ENCODE results near the gene NEAT1. TPM values are rescaled to one million over a fixed set of nuclear protein-coding genes. Genes with fewer than 3 reads are reported as not detected.
A peak's percentile ranks its signal among the peaks of the same experiment; 100 is the strongest.

Gene NEAT1
- total and polyA plus RNA-seq, 2 experiments from 2014 or later: 50.7 to 74.3 TPM

DNA sequence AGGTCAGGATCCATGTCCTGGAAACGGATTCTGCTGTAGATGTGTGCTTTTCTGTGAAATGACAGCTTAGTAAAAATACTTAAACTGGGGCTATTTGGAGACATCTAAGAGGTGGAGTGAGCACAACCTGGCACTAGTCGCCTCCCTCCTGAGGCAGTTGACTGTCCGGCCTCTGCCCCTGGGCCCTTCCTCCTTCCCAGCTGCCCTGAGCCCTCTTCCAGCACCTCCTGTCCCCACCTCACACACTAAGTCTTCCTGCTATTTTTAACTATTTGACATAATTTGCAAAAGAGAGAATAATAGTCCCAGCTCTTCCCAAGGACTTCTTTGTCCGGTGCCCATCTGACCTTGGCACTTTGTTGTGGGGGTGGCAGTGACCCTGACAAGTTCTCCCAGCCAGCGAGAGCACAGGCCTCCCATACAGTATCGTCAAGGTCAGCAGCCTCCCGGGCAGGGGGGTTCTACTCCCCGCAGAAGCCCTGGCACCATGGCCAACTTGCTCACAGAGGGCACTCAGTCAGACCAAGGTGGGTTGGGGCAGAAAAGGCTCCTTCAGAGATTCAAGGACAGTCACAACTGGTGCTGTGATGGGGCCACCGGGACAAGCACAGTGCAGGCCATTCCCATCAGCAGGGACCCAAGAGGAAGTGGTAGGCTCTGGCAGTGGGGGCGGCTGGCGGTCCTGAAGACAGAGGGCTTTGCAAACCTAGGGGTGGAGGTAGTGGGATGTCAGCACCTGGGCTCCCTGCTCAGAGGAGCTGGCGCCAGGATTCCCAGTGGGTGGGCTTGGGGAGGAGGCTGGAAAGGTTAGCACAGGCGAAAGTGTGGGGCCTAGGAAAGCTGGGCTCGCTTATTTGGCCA, 5.5 kb upstream of the NEAT1 start:
- Histone ChIP-seq H3K9me2 (ENCODE audit: insufficient read depth) (no peaks in the 10 kb centered on the region), H3K4me3 (peak overlapping the region; percentile 64), H3K27ac (peak overlapping the region; percentile 100), H3K79me2 (ENCODE audit: insufficient read depth) (peaks cover 82% of the 10 kb centered on the region), H2AFZ (no peak overlapping the region), H3F3A (ENCODE audit: insufficient read depth) (peaks cover 54% of the 10 kb centered on the region), H3K9me3 (ENCODE audit: low read depth) (no peaks in the 10 kb centered on the region), H3K9ac (peak overlapping the region; percentile 100), H3K27me3 (replicated peaks; ENCODE audit: insufficient read depth) (no peaks in the 10 kb centered on the region), H3K4me1 (ENCODE audit: insufficient read depth) (peaks cover 52% of the 10 kb centered on the region), H4K20me1 (ENCODE audit: insufficient read depth) (no peaks in the 10 kb centered on the region), H3K4me2 (ENCODE audit: unreplicated experiment) (peak overlapping the region; percentile 72), H3K36me3 (ENCODE audit: low read depth) (0 out of 2 replicates have a peak, but pooled peaks cover 4% of the 10 kb centered on the region)
- DNase-seq: peak; percentile 52
- in situ Hi-C loops (cut with MboI): no loop called here
- 33 to 34% methylated on average over 14 of the region's 14 CpGs for WGBS, 2 experiments (ENCODE audit: low coverage in 1 of 2, low lambda C conversion rate in 2 of 2, missing lambda C conversion rate in 2 of 2)
- TF ChIP-seq EZH2 (IDR thresholded peaks at IDR 0.05; ENCODE audit: insufficient read depth, poor library complexity, severe bottlenecking) (no peak), EZH2phosphoT487 (IDR thresholded peaks at IDR 0.05; ENCODE audit: insufficient read depth, low read depth) (no peak)

DNA sequence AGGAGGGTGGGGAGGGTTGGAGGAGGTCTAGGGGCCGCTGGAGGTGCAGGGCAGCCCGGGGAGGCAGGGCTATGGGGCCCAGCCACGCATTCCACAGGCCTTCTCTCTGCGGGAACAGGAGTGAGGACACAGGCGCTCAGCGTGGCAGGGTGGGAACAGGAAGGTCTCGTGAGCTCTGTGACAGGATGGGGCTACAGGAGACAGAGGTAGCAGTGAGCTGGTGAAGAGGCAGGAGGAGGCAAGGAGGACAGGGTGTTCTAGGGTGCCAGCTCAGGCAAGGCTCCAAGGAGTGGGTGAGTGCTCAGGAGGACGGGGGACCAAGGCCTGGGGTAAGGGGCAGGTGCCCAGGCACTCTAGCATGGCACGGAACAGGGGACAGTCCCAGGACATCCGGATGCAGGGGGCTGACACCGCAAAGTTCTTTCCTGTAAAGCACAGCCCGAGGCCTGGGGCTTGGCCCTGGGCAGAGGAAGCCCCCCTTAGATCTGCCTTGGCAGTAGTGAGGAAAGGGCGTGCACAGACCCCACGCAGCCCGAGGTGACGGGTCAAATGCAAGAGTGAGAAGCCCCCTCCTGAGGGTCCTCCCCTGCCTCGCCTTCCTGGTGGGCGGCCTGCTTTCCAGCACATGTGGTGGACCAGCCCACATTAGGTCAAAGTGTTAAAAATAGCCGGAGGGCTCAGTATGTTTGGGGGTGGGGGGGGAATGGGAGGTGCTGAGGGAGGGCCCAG, 4.7 kb upstream of the NEAT1 start:
- peak overlapping the region; percentile 100 for H3K9ac ChIP-seq
- H3K4me1 ChIP-seq (ENCODE audit: insufficient read depth): peaks cover 52% of the 10 kb centered on the region
- DNase-seq: peak; percentile 69
- no peaks in the 10 kb centered on the region for H3K27me3 ChIP-seq (replicated peaks; ENCODE audit: insufficient read depth)
- H2AFZ ChIP-seq: no peak overlapping the region
- H3K4me3 ChIP-seq: peak overlapping the region; percentile 65; the same call in 1 of the 2 replicates
- H3K9me2 ChIP-seq (ENCODE audit: insufficient read depth): no peaks in the 10 kb centered on the region
- peaks cover under 1% of the 10 kb centered on the region; the same call in 1 of the 2 replicates for H3K36me3 ChIP-seq (ENCODE audit: low read depth)
- peak overlapping the region; percentile 100 for H3K27ac ChIP-seq
- H3K4me2 ChIP-seq (ENCODE audit: unreplicated experiment): peak overlapping the region; percentile 72
- peaks cover 56% of the 10 kb centered on the region for H3F3A ChIP-seq (ENCODE audit: insufficient read depth)
- peaks cover 82% of the 10 kb centered on the region for H3K79me2 ChIP-seq (ENCODE audit: insufficient read depth)
- 24% methylated on average over 16 to 19 of the region's 19 CpGs for WGBS, 2 experiments (ENCODE audit: low coverage in 1 of 2, low lambda C conversion rate in 2 of 2, missing lambda C conversion rate in 2 of 2)
- no peaks in the 10 kb centered on the region for H4K20me1 ChIP-seq (ENCODE audit: insufficient read depth)
- H3K9me3 ChIP-seq (ENCODE audit: low read depth): no peaks in the 10 kb centered on the region
- in situ Hi-C loops (cut with MboI): no loop called here
- TF ChIP-seq EZH2phosphoT487 (IDR thresholded peaks at IDR 0.05; ENCODE audit: insufficient read depth, low read depth): no peak
- no peak for TF ChIP-seq EZH2 (IDR thresholded peaks at IDR 0.05; ENCODE audit: insufficient read depth, poor library complexity, severe bottlenecking)

DNA sequence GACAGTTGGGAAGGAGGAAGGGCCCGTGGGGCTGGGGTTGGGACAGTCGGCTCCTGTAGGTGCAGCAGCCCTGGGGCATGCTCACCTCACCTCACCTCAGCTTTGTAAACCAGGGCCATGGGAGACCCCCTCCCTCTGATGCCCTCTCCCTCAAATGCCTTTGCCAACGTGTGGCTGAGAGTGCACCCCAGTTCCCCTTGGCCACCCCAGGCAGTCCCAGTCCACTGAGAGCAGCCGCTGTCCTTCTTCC, 4.2 kb upstream of the NEAT1 start:
- H3K27ac ChIP-seq: peak overlapping the region; percentile 100
- H3K9me3 ChIP-seq (ENCODE audit: low read depth): no peaks in the 10 kb centered on the region
- peaks cover 52% of the 10 kb centered on the region for H3K4me1 ChIP-seq (ENCODE audit: insufficient read depth)
- H3K4me3 ChIP-seq: peak overlapping the region; percentile 65
- H2AFZ ChIP-seq: no peak overlapping the region
- H3K9ac ChIP-seq: peak overlapping the region; percentile 100
- TF ChIP-seq EZH2phosphoT487 (IDR thresholded peaks at IDR 0.05; ENCODE audit: insufficient read depth, low read depth) (no peak), EZH2 (IDR thresholded peaks at IDR 0.05; ENCODE audit: insufficient read depth, poor library complexity, severe bottlenecking) (no peak)
- peaks cover 82% of the 10 kb centered on the region for H3K79me2 ChIP-seq (ENCODE audit: insufficient read depth)
- in situ Hi-C loops (cut with MboI): no loop called here
- no peaks in the 10 kb centered on the region; the same call in 1 of the 2 replicates for H4K20me1 ChIP-seq (ENCODE audit: insufficient read depth)
- peaks cover 6% of the 10 kb centered on the region; the same call in 1 of the 2 replicates for H3K36me3 ChIP-seq (ENCODE audit: low read depth)
- no peaks in the 10 kb centered on the region for H3K9me2 ChIP-seq (ENCODE audit: insufficient read depth)
- peaks cover 58% of the 10 kb centered on the region for H3F3A ChIP-seq (ENCODE audit: insufficient read depth)
- no peak for DNase-seq
- no peaks in the 10 kb centered on the region for H3K27me3 ChIP-seq (replicated peaks; ENCODE audit: insufficient read depth)
- WGBS, 2 experiments (ENCODE audit: low coverage in 1 of 2, low lambda C conversion rate in 2 of 2, missing lambda C conversion rate in 2 of 2): 0% methylated on average over 3 to 4 of the region's 4 CpGs
- peak overlapping the region; percentile 85 for H3K4me2 ChIP-seq (ENCODE audit: unreplicated experiment)

DNA sequence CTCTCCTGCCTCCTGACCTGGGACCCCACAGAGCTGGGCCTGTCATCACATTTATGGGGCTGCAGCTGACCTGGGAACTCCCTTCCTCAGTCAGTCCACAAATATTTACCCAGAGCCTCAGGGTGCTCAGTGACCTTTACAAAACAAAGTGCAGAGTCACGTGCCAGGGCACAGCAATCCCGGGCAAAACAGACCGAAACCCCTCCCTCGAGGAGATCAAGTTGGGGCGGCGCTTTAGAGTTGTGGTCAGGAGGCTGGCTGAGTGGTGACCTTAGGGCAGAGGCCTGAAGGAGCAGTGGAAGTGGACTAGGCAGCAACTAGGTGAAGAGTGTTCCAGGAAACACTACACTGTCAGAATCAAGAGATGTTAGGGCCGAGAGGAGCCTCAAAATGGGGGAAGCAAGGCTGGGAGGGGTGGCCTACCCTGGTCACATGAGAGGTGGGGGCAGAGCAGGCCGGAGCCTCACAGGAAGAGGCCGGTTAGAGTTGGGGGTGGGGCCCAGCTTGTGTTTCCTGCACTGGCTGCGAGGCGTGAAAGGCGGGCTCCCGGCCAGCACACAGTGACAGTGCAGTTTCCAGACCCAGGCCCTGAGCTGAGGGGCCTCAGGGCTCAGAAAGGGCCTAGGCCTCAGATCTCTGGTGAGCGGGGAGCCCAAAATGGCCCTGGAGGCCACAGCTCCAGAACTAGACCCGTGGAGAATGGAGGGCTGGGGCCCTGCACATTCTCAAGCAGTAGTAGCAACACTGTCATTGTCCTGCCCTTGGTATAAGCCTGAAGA, 3.7 kb upstream of the NEAT1 start:
- Histone ChIP-seq H3K9ac (peak overlapping the region; percentile 100), H3K4me2 (ENCODE audit: unreplicated experiment) (peak overlapping the region; percentile 85), H3K36me3 (ENCODE audit: low read depth) (peaks cover 11% of the 10 kb centered on the region), H3K27me3 (replicated peaks; ENCODE audit: insufficient read depth) (no peaks in the 10 kb centered on the region), H3K27ac (peak overlapping the region; percentile 100), H2AFZ (no peak overlapping the region), H3K4me3 (peak overlapping the region; percentile 65), H3F3A (ENCODE audit: insufficient read depth) (peaks cover 58% of the 10 kb centered on the region), H3K79me2 (ENCODE audit: insufficient read depth) (peaks cover 82% of the 10 kb centered on the region), H3K9me3 (ENCODE audit: low read depth) (no peaks in the 10 kb centered on the region), H4K20me1 (ENCODE audit: insufficient read depth) (peaks cover 5% of the 10 kb centered on the region; the same call in 1 of the 2 replicates), H3K4me1 (ENCODE audit: insufficient read depth) (peaks cover 52% of the 10 kb centered on the region), H3K9me2 (ENCODE audit: insufficient read depth) (no peaks in the 10 kb centered on the region)
- WGBS, 2 experiments (ENCODE audit: low coverage in 1 of 2, low lambda C conversion rate in 2 of 2, missing lambda C conversion rate in 2 of 2): 2% methylated on average over 15 of the region's 15 CpGs
- in situ Hi-C loops (cut with MboI): no loop called here
- TF ChIP-seq EZH2 (IDR thresholded peaks at IDR 0.05; ENCODE audit: insufficient read depth, poor library complexity, severe bottlenecking): no peak
- no peak for TF ChIP-seq EZH2phosphoT487 (IDR thresholded peaks at IDR 0.05; ENCODE audit: insufficient read depth, low read depth)
- DNase-seq: peak; percentile 97
